Testis (tissue), 3 donors: Measurements from ENCODE around the gene FYTTD1. TPM values are rescaled to one million over a fixed set of nuclear protein-coding genes. Genes with fewer than 3 reads are reported as not detected.

Experiments used
- DNase-seq: peaks from one replicate; pipeline ENCODE4 v3.0.0-alpha.2; 2019
- H3K27ac ChIP-seq, 2 donors: fragments of 200-600 bp; sonication (generic); one replicate each; pipeline ENCODE4 v1.5.1; 2019
- H3K27me3 ChIP-seq: fragments of 200-600 bp; sonication (generic); one replicate; pipeline ENCODE4 v1.5.1; 2019
- H3K36me3 ChIP-seq: fragments of 200-600 bp; sonication (generic); one replicate; pipeline ENCODE4 v1.5.1; 2017; ENCODE audit warnings: low read depth; ENCODE audit errors: missing control alignments
- H3K4me1 ChIP-seq: fragments of 200-600 bp; sonication (generic); one replicate; pipeline ENCODE4 v1.5.1; 2019
- H3K4me3 ChIP-seq, 2 donors: fragments of 200-600 bp; sonication (generic); one replicate each; pipeline ENCODE4 v1.5.1; 2017 to 2019
- H3K9me3 ChIP-seq: fragments of 200-600 bp; sonication (generic); one replicate; pipeline ENCODE4 v1.5.1; 2017
- CTCF ChIP-seq, 3 experiments: fragments of 450-650 bp in 2 of 3; fragments of 200-600 bp in 1 of 3; sonication (generic) in 1 of 3; IDR thresholded peaks; one replicate each; pipeline ENCODE4 v1.5.1; 2016 to 2019; ENCODE audit warnings: antibody characterized with exemption in 3 of 3, mild to moderate bottlenecking in 2 of 3, moderate library complexity in 1 of 3
- POLR2A ChIP-seq: fragments of 450-650 bp; IDR thresholded peaks from one replicate; pipeline ENCODE4 v1.6.1; 2017; ENCODE audit warnings: antibody characterized with exemption, mild to moderate bottlenecking, moderate library complexity
- WGBS, 2 donors: methylation state at CpG; one replicate each; pipeline ENCODE4 v1.1.5; 2018; 5-methylcytosine and 5-hydroxymethylcytosine counted together
- intact Hi-C: fragments of 100-400 bp; cut with DNase I; formaldehyde crosslinking; loops from one replicate; pipeline ENCODE4 v1.15.1; 2023; ENCODE audit warnings: low total_unique reads
- polyA plus RNA-seq: library from polyadenylated mRNA; stranded (reverse); fragments of 350-450 nt; fragmentation: Illumina TruSeq; extraction: RNeasy Lipid Tissue Mini Kit (QIAGEN cat#74804); gene quantifications from one replicate; pipeline ENCODE4 v1.2.3, GENCODE V29; 2014; ENCODE audit warnings: low read depth, low replicate concordance; ENCODE audit not compliant: insufficient read depth
- total RNA-seq, 2 donors: library from RNA; depleted of rRNA; stranded (reverse); fragments of >200 nt; gene quantifications; one replicate each; pipeline ENCODE4 v1.2.3, GENCODE V29; 2016

FYTTD1 gene
- total and polyA plus RNA-seq, 3 donors from 2014 or later: 79.5 to 83.6 (median 80.5) TPM

GRCh38 chr3:197802779-197803459 lies 53.2 kb downstream of the FYTTD1 start:
- intact Hi-C loops: no loop called here
- H3K9me3 ChIP-seq: no peaks in the 10 kb centered on the region
- 92 to 97% methylated on average over 3 of the region's 3 CpGs for WGBS, 2 donors
- no peaks in the 10 kb centered on the region for H3K27me3 ChIP-seq
- no peak for DNase-seq
- H3K4me1 ChIP-seq: peaks cover under 1% of the 10 kb centered on the region
- H3K36me3 ChIP-seq: no peaks in the 10 kb centered on the region
- no peak overlapping the region for H3K27ac ChIP-seq
- TF ChIP-seq CTCF (IDR thresholded peaks at IDR 0.05) (no peak), POLR2A (no peak)
- H3K4me3 ChIP-seq: no peak overlapping the region

GRCh38 chr3:197804511-197804910 lies 54.8 kb downstream of the FYTTD1 start:
- TF ChIP-seq POLR2A: no peak
- TF ChIP-seq CTCF (IDR thresholded peaks at IDR 0.05): no peak
- intact Hi-C loops: no loop called here

GRCh38 chr3:197807969-197808587 lies 58.4 kb downstream of the FYTTD1 start:
- Histone ChIP-seq H3K4me3 (no peak overlapping the region), H3K27ac (peak overlapping the region in 1 of 2 donors; percentile 66), H3K4me1 (peaks cover 22% of the 10 kb centered on the region), H3K27me3 (no peaks in the 10 kb centered on the region), H3K36me3 (no peaks in the 10 kb centered on the region), H3K9me3 (no peaks in the 10 kb centered on the region)
- intact Hi-C loops: no loop called here
- WGBS, 2 donors: 78 to 83% methylated on average over 4 of the region's 4 CpGs
- no peak for TF ChIP-seq CTCF (IDR thresholded peaks at IDR 0.05)
- TF ChIP-seq POLR2A: no peak
- DNase-seq: no peak

More at GRCh38 chr3:197804511-197804910, 54.8 kb downstream of the FYTTD1 start:
- H3K27me3 ChIP-seq: no peaks in the 10 kb centered on the region
- 69 to 73% methylated on average over 4 of the region's 4 CpGs for WGBS, 2 donors
- H3K4me1 ChIP-seq: peaks cover 15% of the 10 kb centered on the region
- H3K4me3 ChIP-seq: no peak overlapping the region
- no peak overlapping the region for H3K27ac ChIP-seq
- no peaks in the 10 kb centered on the region for H3K36me3 ChIP-seq
- no peaks in the 10 kb centered on the region for H3K9me3 ChIP-seq
- no peak for DNase-seq

GRCh38 chr3:197809356-197810020 lies 59.8 kb downstream of the FYTTD1 start:
- no peaks in the 10 kb centered on the region for H3K27me3 ChIP-seq
- intact Hi-C loops: no loop called here
- peaks cover 22% of the 10 kb centered on the region for H3K4me1 ChIP-seq
- 26 to 39% methylated on average over 2 of the region's 2 CpGs for WGBS, 2 donors
- peak overlapping the region; percentile 65 to 66 for H3K27ac ChIP-seq
- no peak for DNase-seq
- TF ChIP-seq POLR2A (no peak), CTCF (IDR thresholded peaks at IDR 0.05) (no peak)
- no peaks in the 10 kb centered on the region for H3K36me3 ChIP-seq
- no peaks in the 10 kb centered on the region for H3K9me3 ChIP-seq
- H3K4me3 ChIP-seq: no peak overlapping the region
